Right lobe of liver (tissue), 6 donors: ENCODE measurements around the gene TRAPPC6A. TPM values are rescaled to one million over a fixed set of nuclear protein-coding genes. Genes with fewer than 3 reads are reported as not detected.

Experiments used
- ATAC-seq, 4 donors: fragments of 200-7000 bp; cut with Tn5 transposase; one replicate each; pipeline ENCODE4 v1.9.1; 2020; ENCODE audit warnings: mild to moderate bottlenecking in 4 of 4, moderate library complexity in 4 of 4
- DNase-seq, 3 donors: peaks; one replicate each; pipeline ENCODE4 v3.0.0-alpha.2; 2020
- H3K27ac ChIP-seq, 3 donors: fragments of 200-600 bp; one replicate each; pipeline ENCODE4 v1.8.0; 2022
- H3K27me3 ChIP-seq, 2 donors: fragments of 200-600 bp; one replicate each; pipeline ENCODE4 v1.8.0; 2022
- H3K36me3 ChIP-seq, 4 donors: fragments of 200-600 bp; sonication (generic) in 1 of 4; one replicate each; pipeline versions ENCODE4 v1.5.1 to v1.8.0; 2017 to 2022; ENCODE audit warnings: control low read depth in 1 of 4
- H3K4me1 ChIP-seq, 4 donors: fragments of 200-600 bp; sonication (generic) in 1 of 4; one replicate each; pipeline versions ENCODE4 v1.5.1 to v1.8.0; 2017 to 2022; ENCODE audit warnings: control low read depth in 1 of 4
- H3K4me3 ChIP-seq, 3 donors: fragments of 200-600 bp; one replicate each; pipeline ENCODE4 v1.8.0; 2022
- H3K9me3 ChIP-seq, 4 donors: fragments of 200-600 bp; sonication (generic) in 1 of 4; one replicate each; pipeline versions ENCODE4 v1.5.1 to v1.8.0; 2017 to 2022; ENCODE audit warnings: control low read depth in 1 of 4
- POLR2A ChIP-seq: fragments of 450-650 bp; IDR thresholded peaks from one replicate; pipeline ENCODE4 v1.6.1; 2017; ENCODE audit warnings: antibody characterized with exemption, mild to moderate bottlenecking
- WGBS: methylation state at CpG from one replicate; pipeline ENCODE4 v1.1.6; 2018; ENCODE audit warnings: low coverage, low lambda C conversion rate; ENCODE audit not compliant: insufficient coverage; ENCODE audit errors: missing lambda C conversion rate; 5-methylcytosine and 5-hydroxymethylcytosine counted together
- intact Hi-C, 2 donors: fragments of 100-400 bp; cut with DNase I; formaldehyde crosslinking; loops; one replicate each; pipeline versions ENCODE4 v1.11.2 to v1.14.1; 2022
- total RNA-seq, 6 experiments: library from RNA; depleted of rRNA in 2 of 6; stranded (reverse); fragments of >200 nt in 2 of 6; fragmentation: NEBNext Ultra II Directional in 3 of 6; extraction: Animal tissue kit (Norgen Biotek cat#: 25700) in 3 of 6; gene quantifications; one replicate each; pipeline versions ENCODE4 v1.1.0 to v1.2.4, GENCODE V29; 2016 to 2023
- TF ChIP-seq, protein P1 (sequence below), 4 donors: fragments of 200-600 bp in 3 of 4; fragments of 450-650 bp in 1 of 4; IDR thresholded peaks; one replicate each; pipeline versions ENCODE4 v1.5.1 to v1.8.0; 2016 to 2022; ENCODE audit warnings: antibody characterized with exemption in 4 of 4, mild to moderate bottlenecking in 2 of 4
- donor health status: DM: no; HTN: yes; CAD: no.
- donor health status: DM: no; HTN: no; CAD: no.
- donor health status: DM: no; HTN: no; CAD: no.
- donor health status: DM: no; HTN: yes; CAD: no.
- donor health status: DM: no; HTN: yes; CAD: no.

TRAPPC6A gene
- total RNA-seq, 6 experiments from 2014 or later, result 13.1 to 33.3 (median 23.7) TPM

DNA sequence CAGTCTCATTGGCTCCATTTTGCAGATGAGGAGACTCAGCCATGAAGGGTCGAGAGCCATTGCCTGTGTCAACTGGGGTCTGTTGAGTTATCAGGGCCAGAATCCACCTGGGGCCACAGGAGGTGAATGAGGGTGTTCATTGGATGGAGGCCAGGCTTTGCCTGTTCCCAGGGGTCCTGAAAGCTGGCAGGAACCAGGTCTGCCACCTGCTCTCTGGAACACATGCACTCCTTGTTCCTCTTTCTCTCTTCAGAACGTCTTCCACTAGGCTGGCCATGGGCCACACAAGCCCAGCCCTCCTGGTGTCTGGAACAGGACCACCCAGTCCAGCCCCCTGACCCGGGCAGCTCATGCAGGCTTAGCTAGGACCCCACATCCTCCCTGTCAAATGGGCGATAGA is 63.9 kb downstream of the TRAPPC6A start:
- no peak for ATAC-seq
- WGBS, result no CpG with 5 or more reads among the region's 4 CpGs
- Histone ChIP-seq H3K27me3 (no peaks in the 10 kb centered on the region), H3K36me3 (no peaks in the 10 kb centered on the region), H3K4me1 (peaks cover 0 to 12% (median 5%) of the 10 kb centered on the region in 4 donors), H3K27ac (no peak overlapping the region), H3K9me3 (no peaks in the 10 kb centered on the region), H3K4me3 (no peak overlapping the region)
- no peak for DNase-seq
- intact Hi-C loops, result no loop called here
- TF ChIP-seq, protein P1, sequence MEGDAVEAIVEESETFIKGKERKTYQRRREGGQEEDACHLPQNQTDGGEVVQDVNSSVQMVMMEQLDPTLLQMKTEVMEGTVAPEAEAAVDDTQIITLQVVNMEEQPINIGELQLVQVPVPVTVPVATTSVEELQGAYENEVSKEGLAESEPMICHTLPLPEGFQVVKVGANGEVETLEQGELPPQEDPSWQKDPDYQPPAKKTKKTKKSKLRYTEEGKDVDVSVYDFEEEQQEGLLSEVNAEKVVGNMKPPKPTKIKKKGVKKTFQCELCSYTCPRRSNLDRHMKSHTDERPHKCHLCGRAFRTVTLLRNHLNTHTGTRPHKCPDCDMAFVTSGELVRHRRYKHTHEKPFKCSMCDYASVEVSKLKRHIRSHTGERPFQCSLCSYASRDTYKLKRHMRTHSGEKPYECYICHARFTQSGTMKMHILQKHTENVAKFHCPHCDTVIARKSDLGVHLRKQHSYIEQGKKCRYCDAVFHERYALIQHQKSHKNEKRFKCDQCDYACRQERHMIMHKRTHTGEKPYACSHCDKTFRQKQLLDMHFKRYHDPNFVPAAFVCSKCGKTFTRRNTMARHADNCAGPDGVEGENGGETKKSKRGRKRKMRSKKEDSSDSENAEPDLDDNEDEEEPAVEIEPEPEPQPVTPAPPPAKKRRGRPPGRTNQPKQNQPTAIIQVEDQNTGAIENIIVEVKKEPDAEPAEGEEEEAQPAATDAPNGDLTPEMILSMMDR (IDR thresholded peaks at IDR 0.05), result no peak
- TF ChIP-seq POLR2A, result no peak

DNA sequence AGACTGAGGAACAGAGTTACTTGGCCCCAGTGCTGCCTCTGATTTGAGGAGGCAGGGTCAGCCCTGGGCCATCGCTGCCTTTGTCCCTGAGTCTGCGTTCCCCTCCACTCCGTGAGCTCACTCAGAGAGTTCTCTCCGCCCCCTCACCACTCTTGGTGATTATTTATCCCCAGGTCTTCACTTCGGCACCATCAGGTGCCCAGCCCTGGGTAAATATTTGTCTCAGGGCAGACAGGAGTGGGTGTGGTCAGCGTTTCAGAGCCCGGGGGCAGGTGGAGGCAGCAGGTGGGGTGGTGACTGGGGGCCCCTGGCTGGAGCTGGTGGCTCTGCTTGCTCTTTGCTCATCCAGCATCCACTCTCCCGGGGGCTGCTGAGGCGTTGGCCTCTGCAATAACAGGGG is 64.4 kb downstream of the TRAPPC6A start:
- H3K4me1 ChIP-seq, result peaks cover 0 to 12% (median 5%) of the 10 kb centered on the region in 4 donors

More for the DNA sequence above, 64.4 kb downstream of the TRAPPC6A start:
- WGBS, result 36% methylated on average over 7 of the region's 9 CpGs
- Histone ChIP-seq H3K27ac (no peak overlapping the region), H3K4me3 (no peak overlapping the region), H3K9me3 (no peaks in the 10 kb centered on the region), H3K27me3 (no peaks in the 10 kb centered on the region), H3K36me3 (no peaks in the 10 kb centered on the region)
- TF ChIP-seq, protein P1 (IDR thresholded peaks at IDR 0.05), result no peak
- no peak for TF ChIP-seq POLR2A
- ATAC-seq (peak; percentile 44 to 86 (median 54)), DNase-seq (no peak)
- intact Hi-C loops, result no loop called here

Other genes starting within 250 kb of the TRAPPC6A start
- 100 to 1,000 TPM in 5 of 6 experiments, 10 to 100 TPM in 1; 55.6 to 462 (median 203) TPM for gene APOC4, start 236.0 kb downstream of the TRAPPC6A start, total RNA-seq
- gene APOC2, start 232.2 kb downstream of the TRAPPC6A start, total RNA-seq, result 1,000 to 10,000 TPM; 1,740 to 7,868 (median 2,043) TPM
- 10 to 100 TPM; 78.7 to 90.6 (median 83.9) TPM for gene CLPTM1, start 222.9 kb downstream of the TRAPPC6A start, total RNA-seq
- 10 to 100 TPM in 1 of 6 experiments, 1 to 10 TPM in 5; 1.2 to 21.4 (median 7.2) TPM for gene RELB, start 176.8 kb downstream of the TRAPPC6A start, total RNA-seq
- 10 to 100 TPM; 30.5 to 66.8 (median 44.8) TPM for gene CLASRP, start 139.2 kb downstream of the TRAPPC6A start, total RNA-seq
- gene ZNF296, start 101.8 kb downstream of the TRAPPC6A start, total RNA-seq, result under 1 TPM in 5 of 6 experiments, not detected in 1; 0.16 to 0.47 (median 0.35) TPM
- gene GEMIN7, start 99.0 kb downstream of the TRAPPC6A start, total RNA-seq, result 10 to 100 TPM; 10.9 to 27.5 (median 14.0) TPM
- 10 to 100 TPM; 10.1 to 14.3 (median 11.0) TPM for gene PPP1R37, start 85.1 kb downstream of the TRAPPC6A start, total RNA-seq
- gene NKPD1, start 17.3 kb downstream of the TRAPPC6A start, total RNA-seq, result under 1 TPM in 1 of 6 experiments, not detected in 5; 0.06 TPM
- 10 to 100 TPM in 1 of 6 experiments, 1 to 10 TPM in 5; 4.7 to 17.0 (median 6.1) TPM for gene BLOC1S3, start 547 bp upstream of the TRAPPC6A start, total RNA-seq
- gene EXOC3L2, start 67.2 kb upstream of the TRAPPC6A start, total RNA-seq, result 1 to 10 TPM; 1.8 to 6.9 (median 4.4) TPM
- 10 to 100 TPM; 14.2 to 23.5 (median 17.5) TPM for gene MARK4, start 73.0 kb upstream of the TRAPPC6A start, total RNA-seq
- gene CKM, start 144.6 kb upstream of the TRAPPC6A start, total RNA-seq, result 10 to 100 TPM in 1 of 6 experiments, 1 to 10 TPM in 2, under 1 TPM in 2, not detected in 1; 0.42 to 25.6 (median 1.1) TPM
- gene KLC3, start 162.5 kb upstream of the TRAPPC6A start, total RNA-seq, result under 1 TPM in 2 of 6 experiments, not detected in 4; 0.22 to 0.26 TPM
- 10 to 100 TPM in 5 of 6 experiments, 1 to 10 TPM in 1; 9.8 to 13.7 (median 11.3) TPM for gene ERCC2, start 192.3 kb upstream of the TRAPPC6A start, total RNA-seq
- gene PPP1R13L, start 226.8 kb upstream of the TRAPPC6A start, total RNA-seq, result 10 to 100 TPM in 4 of 6 experiments, 1 to 10 TPM in 2; 6.9 to 22.9 (median 14.6) TPM
- 1 to 10 TPM; 1.3 to 4.5 (median 3.2) TPM for gene POLR1G, start 228.4 kb upstream of the TRAPPC6A start, total RNA-seq
- gene ERCC1, start 245.7 kb upstream of the TRAPPC6A start, total RNA-seq, result 10 to 100 TPM; 19.2 to 29.4 (median 22.6) TPM